ENCODE measurements around the gene GABPB2.
A peak's percentile ranks its signal among the peaks of the same experiment; 100 is the strongest.

GABPB2 gene

GRCh38 chr1:151059109-151060006 is 11.2 kb upstream of the GABPB2 start, which contains the start of gene CDC42SE1 (continued):
- TF ChIP-seq ZBTB10 (tag by site-specific recombination; IDR thresholded peaks at IDR 0.05) (peak; percentile 96), ZNF350 (tag by site-specific recombination; IDR thresholded peaks at IDR 0.05) (no peak), ZNF692 (tag by site-specific recombination; IDR thresholded peaks at IDR 0.05) (peak; percentile 98), ZNF791 (tag by site-specific recombination; IDR thresholded peaks at IDR 0.05) (no peak), ZNF792 (tag by site-specific recombination; IDR thresholded peaks at IDR 0.05) (no peak), ZNF354C (tag by site-specific recombination; IDR thresholded peaks at IDR 0.05; ENCODE audit: borderline replicate concordance, low read depth) (no peak), RBAK (tag by site-specific recombination; IDR thresholded peaks at IDR 0.05) (no peak), ZNF335 (tag by site-specific recombination; conservative IDR thresholded peaks at IDR 0.05) (peak; percentile 88), ZNF658 (tag by site-specific recombination; IDR thresholded peaks at IDR 0.05) (no peak), ZNF292 (tag by site-specific recombination; IDR thresholded peaks at IDR 0.05; ENCODE audit: borderline replicate concordance, low read depth) (no peak), ZNF426 (tag by site-specific recombination; IDR thresholded peaks at IDR 0.05) (no peak), SCRT2 (tag by site-specific recombination; IDR thresholded peaks at IDR 0.05) (0 out of 2 replicates have a peak, but pooled peaks have one; percentile 21), ZNF645 (tag by site-specific recombination; IDR thresholded peaks at IDR 0.05) (no peak), ZNF600 (tag by site-specific recombination; IDR thresholded peaks at IDR 0.05) (peak; percentile 79), ZNF624 (tag by site-specific recombination; IDR thresholded peaks at IDR 0.05) (no peak), ZNF596 (tag by site-specific recombination; IDR thresholded peaks at IDR 0.05) (no peak), SETDB1 (IDR thresholded peaks at IDR 0.05; ENCODE audit: insufficient read length, low read length) (no peak), YY2 (tag by site-specific recombination; IDR thresholded peaks at IDR 0.05) (no peak), ZNF501 (tag by site-specific recombination; IDR thresholded peaks at IDR 0.05) (peak; percentile 84; the same call in 1 of the 2 replicates)
- TF ChIP-seq, protein P1, sequence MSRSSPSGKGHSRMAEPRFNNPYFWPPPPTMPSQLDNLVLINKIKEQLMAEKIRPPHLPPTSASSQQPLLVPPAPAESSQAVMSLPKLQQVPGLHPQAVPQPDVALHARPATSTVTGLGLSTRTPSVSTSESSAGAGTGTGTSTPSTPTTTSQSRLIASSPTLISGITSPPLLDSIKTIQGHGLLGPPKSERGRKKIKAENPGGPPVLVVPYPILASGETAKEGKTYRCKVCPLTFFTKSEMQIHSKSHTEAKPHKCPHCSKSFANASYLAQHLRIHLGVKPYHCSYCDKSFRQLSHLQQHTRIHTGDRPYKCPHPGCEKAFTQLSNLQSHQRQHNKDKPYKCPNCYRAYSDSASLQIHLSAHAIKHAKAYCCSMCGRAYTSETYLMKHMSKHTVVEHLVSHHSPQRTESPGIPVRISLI (tag by site-specific recombination; IDR thresholded peaks at IDR 0.05), result no peak
- TF ChIP-seq, protein P2, sequence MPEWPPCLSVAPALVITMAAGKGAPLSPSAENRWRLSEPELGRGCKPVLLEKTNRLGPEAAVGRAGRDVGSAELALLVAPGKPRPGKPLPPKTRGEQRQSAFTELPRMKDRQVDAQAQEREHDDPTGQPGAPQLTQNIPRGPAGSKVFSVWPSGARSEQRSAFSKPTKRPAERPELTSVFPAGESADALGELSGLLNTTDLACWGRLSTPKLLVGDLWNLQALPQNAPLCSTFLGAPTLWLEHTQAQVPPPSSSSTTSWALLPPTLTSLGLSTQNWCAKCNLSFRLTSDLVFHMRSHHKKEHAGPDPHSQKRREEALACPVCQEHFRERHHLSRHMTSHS (tag by site-specific recombination; IDR thresholded peaks at IDR 0.05), result no peak
- TF ChIP-seq, protein P3, sequence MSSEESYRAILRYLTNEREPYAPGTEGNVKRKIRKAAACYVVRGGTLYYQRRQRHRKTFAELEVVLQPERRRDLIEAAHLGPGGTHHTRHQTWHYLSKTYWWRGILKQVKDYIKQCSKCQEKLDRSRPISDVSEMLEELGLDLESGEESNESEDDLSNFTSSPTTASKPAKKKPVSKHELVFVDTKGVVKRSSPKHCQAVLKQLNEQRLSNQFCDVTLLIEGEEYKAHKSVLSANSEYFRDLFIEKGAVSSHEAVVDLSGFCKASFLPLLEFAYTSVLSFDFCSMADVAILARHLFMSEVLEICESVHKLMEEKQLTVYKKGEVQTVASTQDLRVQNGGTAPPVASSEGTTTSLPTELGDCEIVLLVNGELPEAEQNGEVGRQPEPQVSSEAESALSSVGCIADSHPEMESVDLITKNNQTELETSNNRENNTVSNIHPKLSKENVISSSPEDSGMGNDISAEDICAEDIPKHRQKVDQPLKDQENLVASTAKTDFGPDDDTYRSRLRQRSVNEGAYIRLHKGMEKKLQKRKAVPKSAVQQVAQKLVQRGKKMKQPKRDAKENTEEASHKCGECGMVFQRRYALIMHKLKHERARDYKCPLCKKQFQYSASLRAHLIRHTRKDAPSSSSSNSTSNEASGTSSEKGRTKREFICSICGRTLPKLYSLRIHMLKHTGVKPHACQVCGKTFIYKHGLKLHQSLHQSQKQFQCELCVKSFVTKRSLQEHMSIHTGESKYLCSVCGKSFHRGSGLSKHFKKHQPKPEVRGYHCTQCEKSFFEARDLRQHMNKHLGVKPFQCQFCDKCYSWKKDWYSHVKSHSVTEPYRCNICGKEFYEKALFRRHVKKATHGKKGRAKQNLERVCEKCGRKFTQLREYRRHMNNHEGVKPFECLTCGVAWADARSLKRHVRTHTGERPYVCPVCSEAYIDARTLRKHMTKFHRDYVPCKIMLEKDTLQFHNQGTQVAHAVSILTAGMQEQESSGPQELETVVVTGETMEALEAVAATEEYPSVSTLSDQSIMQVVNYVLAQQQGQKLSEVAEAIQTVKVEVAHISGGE (tag by site-specific recombination; conservative IDR thresholded peaks at IDR 0.05; ENCODE audit: low read depth), result peak; percentile 95
- TF ChIP-seq, protein P4, sequence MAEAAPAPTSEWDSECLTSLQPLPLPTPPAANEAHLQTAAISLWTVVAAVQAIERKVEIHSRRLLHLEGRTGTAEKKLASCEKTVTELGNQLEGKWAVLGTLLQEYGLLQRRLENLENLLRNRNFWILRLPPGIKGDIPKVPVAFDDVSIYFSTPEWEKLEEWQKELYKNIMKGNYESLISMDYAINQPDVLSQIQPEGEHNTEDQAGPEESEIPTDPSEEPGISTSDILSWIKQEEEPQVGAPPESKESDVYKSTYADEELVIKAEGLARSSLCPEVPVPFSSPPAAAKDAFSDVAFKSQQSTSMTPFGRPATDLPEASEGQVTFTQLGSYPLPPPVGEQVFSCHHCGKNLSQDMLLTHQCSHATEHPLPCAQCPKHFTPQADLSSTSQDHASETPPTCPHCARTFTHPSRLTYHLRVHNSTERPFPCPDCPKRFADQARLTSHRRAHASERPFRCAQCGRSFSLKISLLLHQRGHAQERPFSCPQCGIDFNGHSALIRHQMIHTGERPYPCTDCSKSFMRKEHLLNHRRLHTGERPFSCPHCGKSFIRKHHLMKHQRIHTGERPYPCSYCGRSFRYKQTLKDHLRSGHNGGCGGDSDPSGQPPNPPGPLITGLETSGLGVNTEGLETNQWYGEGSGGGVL (tag by site-specific recombination; IDR thresholded peaks at IDR 0.05), result peak; percentile 82
- TF ChIP-seq, protein P5, sequence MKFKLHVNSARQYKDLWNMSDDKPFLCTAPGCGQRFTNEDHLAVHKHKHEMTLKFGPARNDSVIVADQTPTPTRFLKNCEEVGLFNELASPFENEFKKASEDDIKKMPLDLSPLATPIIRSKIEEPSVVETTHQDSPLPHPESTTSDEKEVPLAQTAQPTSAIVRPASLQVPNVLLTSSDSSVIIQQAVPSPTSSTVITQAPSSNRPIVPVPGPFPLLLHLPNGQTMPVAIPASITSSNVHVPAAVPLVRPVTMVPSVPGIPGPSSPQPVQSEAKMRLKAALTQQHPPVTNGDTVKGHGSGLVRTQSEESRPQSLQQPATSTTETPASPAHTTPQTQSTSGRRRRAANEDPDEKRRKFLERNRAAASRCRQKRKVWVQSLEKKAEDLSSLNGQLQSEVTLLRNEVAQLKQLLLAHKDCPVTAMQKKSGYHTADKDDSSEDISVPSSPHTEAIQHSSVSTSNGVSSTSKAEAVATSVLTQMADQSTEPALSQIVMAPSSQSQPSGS (tag by site-specific recombination; IDR thresholded peaks at IDR 0.05; ENCODE audit: low read depth), result peak; percentile 44; the same call in 1 of the 2 replicates

All from HEK293 (cell line).